ENCODE data around the gene CTPS1. TPM values are rescaled to one million over a fixed set of nuclear protein-coding genes. Genes with fewer than 3 reads are reported as not detected.

CTPS1 gene
- total and polyA plus RNA-seq, 2 experiments from 2014 or later = 31.8 to 93.9 TPM

DNA sequence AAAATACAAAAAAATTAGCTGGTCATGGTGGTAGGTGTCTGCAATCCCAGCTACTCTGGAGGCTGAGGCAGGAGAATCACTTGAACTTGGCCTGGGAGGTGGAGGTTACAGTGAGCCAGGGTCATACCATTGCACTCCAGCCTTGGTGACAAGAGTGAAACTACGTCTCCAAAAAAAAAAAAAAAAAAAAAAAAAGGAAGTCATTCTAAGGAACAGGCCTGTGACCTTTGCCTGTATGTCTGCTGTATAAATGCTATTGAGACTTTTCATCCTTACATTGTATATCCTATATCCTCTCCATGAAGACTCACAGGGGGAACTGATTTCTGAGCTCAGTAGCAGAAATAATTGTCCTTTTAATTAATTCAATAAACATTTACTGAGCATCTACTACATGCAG, 7.5 kb upstream of the CTPS1 start (continued):
- no peak for TF ChIP-seq ZNF462 (CRISPR knock-in tag; IDR thresholded peaks at IDR 0.05)
- no peak for TF ChIP-seq ZNF331 (CRISPR knock-in tag; IDR thresholded peaks at IDR 0.05; ENCODE audit: low read depth)
- TF ChIP-seq ZNF114 (CRISPR knock-in tag; IDR thresholded peaks at IDR 0.05) = no peak
- TF ChIP-seq ETS1 (IDR thresholded peaks at IDR 0.05) = no peak

GRCh38 chr1:40973912-40974311, 5.6 kb upstream of the CTPS1 start:
- Histone ChIP-seq H3F3A (replicated peaks; ENCODE audit: low read depth) (no peaks in the 10 kb centered on the region), H3K27me3 (ENCODE audit: insufficient read depth) (no peaks in the 10 kb centered on the region), H3K79me2 (replicated peaks; ENCODE audit: insufficient read depth) (no peaks in the 10 kb centered on the region), H2AFZ (no peak overlapping the region), H3K4me2 (no peak overlapping the region), H3K9me2 (ENCODE audit: insufficient read depth) (no peaks in the 10 kb centered on the region), H3K4me1 (ENCODE audit: insufficient read depth) (peaks cover 6% of the 10 kb centered on the region; the same call in 1 of the 2 replicates), H4K20me1 (replicated peaks; ENCODE audit: insufficient read depth) (no peaks in the 10 kb centered on the region), H3K36me3 (ENCODE audit: insufficient read depth) (no peaks in the 10 kb centered on the region), H3K27ac (ENCODE audit: low read depth) (no peak overlapping the region), H3K4me3 (no peak overlapping the region)
- Mint-ChIP-seq H3K27me3 (ENCODE audit: insufficient read depth, low read depth, poor library complexity) (no peaks in the 10 kb centered on the region), H3K9me3 (no peaks in the 10 kb centered on the region), H3K36me3 (ENCODE audit: low read depth) (no peaks in the 10 kb centered on the region; the same call in 2 of the 3 replicates), H3K4me3 (no peak overlapping the region), H3K27ac (no peak overlapping the region), H3K4me1 (peaks cover 2% of the 10 kb centered on the region; the same call in 2 of the 3 replicates)
- no peak for DNase-seq (ENCODE audit: low spot score)
- no peak for ATAC-seq
- TF ChIP-seq POLR2AphosphoS5 (IDR thresholded peaks at IDR 0.05; ENCODE audit: low read depth) (no peak), ZNF331 (CRISPR knock-in tag; IDR thresholded peaks at IDR 0.05; ENCODE audit: low read depth) (no peak), ZNF114 (CRISPR knock-in tag; IDR thresholded peaks at IDR 0.05) (no peak), ETS1 (IDR thresholded peaks at IDR 0.05) (no peak), EZH2phosphoT487 (IDR thresholded peaks at IDR 0.05; ENCODE audit: unreplicated experiment) (no peak), JUNB (IDR thresholded peaks at IDR 0.05; ENCODE audit: unreplicated experiment) (no peak), STAT1 (IDR thresholded peaks at IDR 0.05; ENCODE audit: unreplicated experiment) (no peak), CREB1 (CRISPR knock-in tag; IDR thresholded peaks at IDR 0.05; ENCODE audit: low read depth) (no peak), NANOG (IDR thresholded peaks at IDR 0.05; ENCODE audit: borderline replicate concordance) (no peak)
- TF ChIP-seq, protein P1, sequence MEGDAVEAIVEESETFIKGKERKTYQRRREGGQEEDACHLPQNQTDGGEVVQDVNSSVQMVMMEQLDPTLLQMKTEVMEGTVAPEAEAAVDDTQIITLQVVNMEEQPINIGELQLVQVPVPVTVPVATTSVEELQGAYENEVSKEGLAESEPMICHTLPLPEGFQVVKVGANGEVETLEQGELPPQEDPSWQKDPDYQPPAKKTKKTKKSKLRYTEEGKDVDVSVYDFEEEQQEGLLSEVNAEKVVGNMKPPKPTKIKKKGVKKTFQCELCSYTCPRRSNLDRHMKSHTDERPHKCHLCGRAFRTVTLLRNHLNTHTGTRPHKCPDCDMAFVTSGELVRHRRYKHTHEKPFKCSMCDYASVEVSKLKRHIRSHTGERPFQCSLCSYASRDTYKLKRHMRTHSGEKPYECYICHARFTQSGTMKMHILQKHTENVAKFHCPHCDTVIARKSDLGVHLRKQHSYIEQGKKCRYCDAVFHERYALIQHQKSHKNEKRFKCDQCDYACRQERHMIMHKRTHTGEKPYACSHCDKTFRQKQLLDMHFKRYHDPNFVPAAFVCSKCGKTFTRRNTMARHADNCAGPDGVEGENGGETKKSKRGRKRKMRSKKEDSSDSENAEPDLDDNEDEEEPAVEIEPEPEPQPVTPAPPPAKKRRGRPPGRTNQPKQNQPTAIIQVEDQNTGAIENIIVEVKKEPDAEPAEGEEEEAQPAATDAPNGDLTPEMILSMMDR (conservative IDR thresholded peaks at IDR 0.05; ENCODE audit: low read depth in 2 of 2) = no peak
